Stomach (tissue), 9 donors: Measurements from ENCODE around the gene BMP7. TPM values are rescaled to one million over a fixed set of nuclear protein-coding genes. Genes with fewer than 3 reads are reported as not detected.

Source experiments
- DNase-seq, 2 donors: peaks; one replicate each; pipeline versions ENCODE4 v3.0.0 to v3.0.0-alpha.2; 2013 to 2019
- H3K27ac ChIP-seq, 5 donors: fragments of 200-600 bp in 4 of 5; sonication (generic) in 4 of 5; one replicate each; pipeline ENCODE4 v1.5.1; 2013 to 2019; ENCODE audit warnings: mild to moderate bottlenecking in 1 of 5, moderate library complexity in 1 of 5
- H3K27me3 ChIP-seq, 3 donors: fragments of 200-600 bp; sonication (generic); one replicate each; pipeline ENCODE4 v1.5.1; 2017 to 2019; ENCODE audit warnings: mixed run types in 1 of 3
- H3K36me3 ChIP-seq, 4 donors: fragments of 200-600 bp; sonication (generic); 1 replicate in 3 of 4; 2 replicates in 1 of 4; pipeline ENCODE4 v1.5.1; 2016 to 2019
- H3K4me1 ChIP-seq, 4 donors: fragments of 200-600 bp; sonication (generic); one replicate each; pipeline ENCODE4 v1.5.1; 2016 to 2019
- H3K4me3 ChIP-seq, 4 donors: fragments of 200-600 bp; sonication (generic) in 3 of 4; one replicate each; pipeline ENCODE4 v1.5.1; 2016 to 2019; ENCODE audit warnings: mild to moderate bottlenecking in 1 of 4
- H3K9me3 ChIP-seq, 4 donors: fragments of 200-600 bp; sonication (generic); one replicate each; pipeline ENCODE4 v1.5.1; 2016 to 2019
- CTCF ChIP-seq, 7 experiments: fragments of 450-650 bp in 4 of 7; fragments of 200-600 bp in 3 of 7; sonication (generic) in 3 of 7; IDR thresholded peaks; one replicate each; pipeline ENCODE4 v1.5.1; 2016 to 2019; ENCODE audit warnings: antibody characterized with exemption in 7 of 7, control low read depth in 2 of 7, mild to moderate bottlenecking in 1 of 7
- EP300 ChIP-seq: sonication (generic); formaldehyde crosslinking; IDR thresholded peaks from one replicate; pipeline ENCODE4 v1.6.1; 2017; ENCODE audit warnings: antibody characterized with exemption
- POLR2A ChIP-seq, 4 donors: fragments of 450-650 bp; IDR thresholded peaks; one replicate each; pipeline ENCODE4 v1.6.1; 2016; ENCODE audit warnings: antibody characterized with exemption in 4 of 4, control low read depth in 2 of 4, mild to moderate bottlenecking in 1 of 4, moderate library complexity in 1 of 4
- POLR2AphosphoS5 ChIP-seq, 3 donors: sonication (generic); formaldehyde crosslinking; IDR thresholded peaks; one replicate each; pipeline ENCODE4 v1.6.1; 2016; ENCODE audit warnings: antibody characterized with exemption in 3 of 3
- WGBS, 5 donors: extraction: QIAGEN DNeasy Blood & Tissue Kit in 3 of 5; methylation state at CpG; one replicate each; pipeline versions ENCODE4 v1.1.5 to v1.1.7; 2013 to 2018; 5-methylcytosine and 5-hydroxymethylcytosine counted together
- intact Hi-C: fragments of 100-400 bp; cut with DNase I; formaldehyde crosslinking; loops from one replicate; pipeline ENCODE4 v1.15.1; 2023; ENCODE audit warnings: low total_unique reads
- polyA plus RNA-seq, 3 donors: library from polyadenylated mRNA; stranded (reverse); fragments of 200-250 nt; gene quantifications; one replicate each; pipeline ENCODE4 v1.2.3, GENCODE V29; 2013
- total RNA-seq, 5 donors: library from RNA; depleted of rRNA; stranded (reverse); fragments of >200 nt; gene quantifications; one replicate each; pipeline versions ENCODE4 v1.1.0 to v1.2.3, GENCODE V29; 2014 to 2016
- donor health status: healthy with polysubstance abuse.
- donor health status: Bipolar disorder and iron deficiency.
- donor health status: healthy.

Gene BMP7
- total and polyA plus RNA-seq, 8 donors = under 0.01 to 11.0 (median 2.4) TPM

DNA sequence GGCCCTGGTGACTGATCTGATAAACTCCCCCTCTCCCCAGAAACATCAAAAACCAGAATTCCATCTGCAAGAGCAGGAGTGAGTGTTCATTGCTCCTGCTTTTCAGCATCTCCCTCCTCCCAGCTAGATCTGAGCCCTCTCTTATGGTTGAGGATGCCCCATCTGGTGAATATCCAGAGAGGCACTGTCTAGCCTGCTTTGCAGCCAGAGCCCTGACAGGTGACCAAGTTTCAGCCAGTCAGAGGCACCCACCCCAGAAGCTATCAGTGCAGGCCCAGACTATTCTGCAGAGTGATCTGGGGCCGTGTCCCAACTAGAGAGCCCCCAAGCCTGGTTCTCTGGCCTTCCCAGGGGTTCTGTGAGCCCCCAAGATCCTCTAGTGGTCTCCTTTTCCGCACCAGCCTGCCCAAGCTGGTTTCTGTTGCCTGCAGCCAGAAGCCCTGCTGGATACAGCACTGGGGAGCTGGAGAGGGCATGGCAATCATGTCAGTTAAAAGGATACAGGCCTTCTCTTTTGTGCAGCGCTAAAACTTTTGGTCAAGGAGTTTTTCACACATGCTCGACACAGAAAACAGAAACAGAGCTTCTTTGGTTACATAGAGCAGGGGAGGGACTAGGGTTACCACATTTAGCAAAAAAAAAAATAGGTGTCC, 6.6 kb upstream of the BMP7 start:
- intact Hi-C loops = no loop called here
- TF ChIP-seq POLR2A (IDR thresholded peaks at IDR 0.05) (no peak), POLR2AphosphoS5 (IDR thresholded peaks at IDR 0.05) (no peak), EP300 (no peak), CTCF (IDR thresholded peaks at IDR 0.05) (no peak)
- peaks cover 0 to 42% (median 0%) of the 10 kb centered on the region in 3 donors for H3K27me3 ChIP-seq
- no peaks in the 10 kb centered on the region for H3K4me1 ChIP-seq
- no peak for DNase-seq
- H3K9me3 ChIP-seq = no peaks in the 10 kb centered on the region
- no peak overlapping the region for H3K27ac ChIP-seq
- 77 to 86% (median 79%) methylated on average over 3 to 4 of the region's 4 CpGs for WGBS, 5 donors
- no peak overlapping the region for H3K4me3 ChIP-seq
- no peaks in the 10 kb centered on the region for H3K36me3 ChIP-seq

DNA sequence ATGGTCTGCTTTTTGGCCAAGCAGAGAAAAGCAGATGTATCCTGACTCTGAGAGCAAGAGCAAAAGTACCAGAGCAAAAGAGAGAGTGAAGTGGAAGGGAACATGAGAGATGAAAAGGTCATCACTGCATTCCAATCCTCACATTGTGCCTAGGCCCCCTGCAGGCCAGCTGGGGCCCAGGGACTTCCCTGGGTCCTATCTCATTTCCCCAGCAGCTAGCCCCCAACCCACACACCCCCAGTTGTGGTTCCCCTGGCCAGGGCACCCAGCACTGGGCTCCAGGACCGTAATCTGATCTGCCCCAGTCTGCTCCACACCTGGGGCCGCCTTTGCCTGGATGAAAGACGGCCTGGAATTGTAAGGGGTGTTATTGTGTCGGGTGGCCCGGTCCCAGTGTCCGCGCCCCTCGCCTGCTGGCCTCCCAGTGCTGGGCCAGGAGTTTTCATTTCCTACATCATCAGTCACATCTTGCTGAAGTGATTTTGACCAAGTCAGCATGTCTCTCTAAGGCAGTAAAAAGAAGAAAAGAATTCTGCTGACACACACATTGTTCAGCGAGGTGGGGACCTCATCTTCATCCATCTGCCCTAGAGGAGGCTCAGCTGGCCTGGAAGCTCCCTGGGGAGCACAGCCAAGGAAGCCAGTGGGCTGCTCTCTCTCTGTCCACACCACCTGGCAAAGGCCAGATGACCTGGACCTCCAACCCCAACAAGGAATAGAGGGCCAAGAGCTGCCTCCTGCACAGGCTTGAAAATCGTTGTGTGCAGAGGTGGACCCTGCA, 4.0 kb upstream of the BMP7 start:
- WGBS, 5 donors = 73 to 81% (median 80%) methylated on average over 10 of the region's 10 CpGs
- Histone ChIP-seq H3K9me3 (no peaks in the 10 kb centered on the region), H3K36me3 (no peaks in the 10 kb centered on the region), H3K27ac (no peak overlapping the region), H3K27me3 (peaks cover 0 to 60% (median 22%) of the 10 kb centered on the region in 3 donors), H3K4me3 (no peak overlapping the region), H3K4me1 (peaks cover 12 to 19% (median 17%) of the 10 kb centered on the region in 4 donors)
- TF ChIP-seq CTCF (IDR thresholded peaks at IDR 0.05) (no peak), EP300 (no peak), POLR2A (IDR thresholded peaks at IDR 0.05) (no peak)
- DNase-seq = no peak
- intact Hi-C loops = no loop called here

GRCh38 chr20:57269148-57269984, 2.9 kb upstream of the BMP7 start:
- TF ChIP-seq CTCF (IDR thresholded peaks at IDR 0.05) (no peak), POLR2AphosphoS5 (IDR thresholded peaks at IDR 0.05) (no peak), POLR2A (IDR thresholded peaks at IDR 0.05) (no peak), EP300 (no peak)
- H3K27me3 ChIP-seq = peaks cover 0 to 66% (median 32%) of the 10 kb centered on the region in 3 donors
- 75 to 84% (median 82%) methylated on average over 10 of the region's 10 CpGs for WGBS, 5 donors

GRCh38 chr20:57268399-57269076, 2.1 kb upstream of the BMP7 start:
- Histone ChIP-seq H3K36me3 (no peaks in the 10 kb centered on the region), H3K27ac (no peak overlapping the region), H3K4me1 (peaks cover 22 to 36% (median 30%) of the 10 kb centered on the region in 4 donors), H3K4me3 (no peak overlapping the region), H3K27me3 (peaks cover 0 to 68% (median 37%) of the 10 kb centered on the region in 3 donors), H3K9me3 (no peaks in the 10 kb centered on the region)
- intact Hi-C loops = no loop called here
- no peak for DNase-seq
- TF ChIP-seq CTCF (IDR thresholded peaks at IDR 0.05) = no peak
- WGBS, 5 donors = 75 to 85% (median 83%) methylated on average over 8 of the region's 8 CpGs

More at GRCh38 chr20:57269148-57269984, 2.9 kb upstream of the BMP7 start:
- H3K27ac ChIP-seq = no peak overlapping the region
- no peaks in the 10 kb centered on the region for H3K36me3 ChIP-seq
- no peaks in the 10 kb centered on the region for H3K9me3 ChIP-seq
- H3K4me3 ChIP-seq = no peak overlapping the region
- intact Hi-C loops = no loop called here
- DNase-seq = no peak
- peaks cover 21 to 28% (median 24%) of the 10 kb centered on the region in 4 donors for H3K4me1 ChIP-seq
